ENCODE data around the gene ADAMTS16.

The ADAMTS16 gene

GRCh38 chr5:5250758-5251157 is 110.6 kb downstream of the ADAMTS16 start:
- H3K4me1 ChIP-seq (ENCODE audit: control extremely low read depth in 1 of 4, control insufficient read depth in 4 of 4, insufficient read depth in 4 of 4, low read length in 3 of 4): no peaks in the 10 kb centered on the region
- no peaks in the 10 kb centered on the region for H3K27me3 ChIP-seq (replicated peaks in 2 of 5; ENCODE audit: control insufficient read depth in 4 of 5, insufficient read depth in 5 of 5, low read length in 4 of 5)
- peaks cover 0 to 9% (median 0%) of the 10 kb centered on the region in 5 experiments for H3K9me3 ChIP-seq (ENCODE audit: control extremely low read depth in 1 of 5, control insufficient read depth in 4 of 5, insufficient read depth in 2 of 5, low read depth in 1 of 5, low read length in 4 of 5)
- no peak overlapping the region for H3K4me3 ChIP-seq (ENCODE audit: control insufficient read depth in 1 of 7, extremely low read depth in 1 of 7, insufficient read depth in 4 of 7, low read depth in 2 of 7, low read length in 6 of 7)
- H3K36me3 ChIP-seq (ENCODE audit: control insufficient read depth in 4 of 4, insufficient read depth in 4 of 4, low read length in 3 of 4): no peaks in the 10 kb centered on the region
- ChIA-PET CTCF (no interaction called here), POLR2A (no interaction called here)
- 96% methylated on average over 5 of the region's 6 CpGs for WGBS (ENCODE audit: insufficient coverage)
- no peak for DNase-seq
- no peak overlapping the region for H3K27ac ChIP-seq (ENCODE audit: insufficient read depth in 1 of 2, low read depth in 1 of 2, low read length in 2 of 2, poor library complexity in 1 of 2, severe bottlenecking in 2 of 2)

GRCh38 chr5:5252106-5252505 is 112.0 kb downstream of the ADAMTS16 start:
- 88% methylated on average over 7 of the region's 8 CpGs for WGBS (ENCODE audit: insufficient coverage)
- CTCF ChIA-PET: no interaction called here

GRCh38 chr5:5257353-5257752 is 117.2 kb downstream of the ADAMTS16 start:
- H3K36me3 ChIP-seq (ENCODE audit: control insufficient read depth in 4 of 4, insufficient read depth in 4 of 4, low read length in 3 of 4): no peaks in the 10 kb centered on the region
- CTCF ChIA-PET: no interaction called here
- no peak overlapping the region for H3K27ac ChIP-seq (ENCODE audit: insufficient read depth in 1 of 2, low read depth in 1 of 2, low read length in 2 of 2, poor library complexity in 1 of 2, severe bottlenecking in 2 of 2)
- no peak for DNase-seq
- H3K9me3 ChIP-seq (ENCODE audit: control extremely low read depth in 1 of 5, control insufficient read depth in 4 of 5, insufficient read depth in 2 of 5, low read depth in 1 of 5, low read length in 4 of 5): peaks cover 0 to 11% (median 0%) of the 10 kb centered on the region in 5 experiments
- H3K27me3 ChIP-seq (replicated peaks in 2 of 5; ENCODE audit: control insufficient read depth in 4 of 5, insufficient read depth in 5 of 5, low read length in 4 of 5): no peaks in the 10 kb centered on the region
- 92% methylated on average over 5 of the region's 5 CpGs for WGBS (ENCODE audit: insufficient coverage)
- no peak overlapping the region for H3K4me3 ChIP-seq (ENCODE audit: control insufficient read depth in 1 of 7, extremely low read depth in 1 of 7, insufficient read depth in 4 of 7, low read depth in 2 of 7, low read length in 6 of 7)
- POLR2A ChIA-PET: no interaction called here
- H3K4me1 ChIP-seq (ENCODE audit: control extremely low read depth in 1 of 4, control insufficient read depth in 4 of 4, insufficient read depth in 4 of 4, low read length in 3 of 4): no peaks in the 10 kb centered on the region

More at GRCh38 chr5:5252106-5252505, 112.0 kb downstream of the ADAMTS16 start:
- Histone ChIP-seq H3K27me3 (replicated peaks in 2 of 5; ENCODE audit: control insufficient read depth in 4 of 5, insufficient read depth in 5 of 5, low read length in 4 of 5) (no peaks in the 10 kb centered on the region), H3K27ac (ENCODE audit: insufficient read depth in 1 of 2, low read depth in 1 of 2, low read length in 2 of 2, poor library complexity in 1 of 2, severe bottlenecking in 2 of 2) (no peak overlapping the region), H3K4me1 (ENCODE audit: control extremely low read depth in 1 of 4, control insufficient read depth in 4 of 4, insufficient read depth in 4 of 4, low read length in 3 of 4) (no peaks in the 10 kb centered on the region), H3K36me3 (ENCODE audit: control insufficient read depth in 4 of 4, insufficient read depth in 4 of 4, low read length in 3 of 4) (no peaks in the 10 kb centered on the region), H3K9me3 (ENCODE audit: control extremely low read depth in 1 of 5, control insufficient read depth in 4 of 5, insufficient read depth in 2 of 5, low read depth in 1 of 5, low read length in 4 of 5) (peaks cover 0 to 11% (median 0%) of the 10 kb centered on the region in 5 experiments), H3K4me3 (ENCODE audit: control insufficient read depth in 1 of 7, extremely low read depth in 1 of 7, insufficient read depth in 4 of 7, low read depth in 2 of 7, low read length in 6 of 7) (no peak overlapping the region)
- POLR2A ChIA-PET: no interaction called here
- no peak for DNase-seq

- WGBS (ENCODE audit: insufficient coverage): 100% methylated on average over 1 of the region's 1 CpG
Measured at GRCh38 chr5:5258564-5258963, 118.4 kb downstream of the ADAMTS16 start.

GRCh38 chr5:5264727-5265126 is 124.6 kb downstream of the ADAMTS16 start:
- ChIA-PET POLR2A (no interaction called here), CTCF (no interaction called here)
- Histone ChIP-seq H3K4me3 (ENCODE audit: control insufficient read depth in 1 of 7, extremely low read depth in 1 of 7, insufficient read depth in 4 of 7, low read depth in 2 of 7, low read length in 6 of 7) (no peak overlapping the region), H3K27ac (ENCODE audit: insufficient read depth in 1 of 2, low read depth in 1 of 2, low read length in 2 of 2, poor library complexity in 1 of 2, severe bottlenecking in 2 of 2) (no peak overlapping the region), H3K9me3 (ENCODE audit: control extremely low read depth in 1 of 5, control insufficient read depth in 4 of 5, insufficient read depth in 2 of 5, low read depth in 1 of 5, low read length in 4 of 5) (peaks cover 0 to 3% (median 0%) of the 10 kb centered on the region in 5 experiments), H3K27me3 (replicated peaks in 2 of 5; ENCODE audit: control insufficient read depth in 4 of 5, insufficient read depth in 5 of 5, low read length in 4 of 5) (no peaks in the 10 kb centered on the region), H3K36me3 (ENCODE audit: control insufficient read depth in 4 of 4, insufficient read depth in 4 of 4, low read length in 3 of 4) (no peaks in the 10 kb centered on the region), H3K4me1 (ENCODE audit: control extremely low read depth in 1 of 4, control insufficient read depth in 4 of 4, insufficient read depth in 4 of 4, low read length in 3 of 4) (no peaks in the 10 kb centered on the region)
- no peak for DNase-seq
- 93% methylated on average over 3 of the region's 3 CpGs for WGBS (ENCODE audit: insufficient coverage)

More at GRCh38 chr5:5258564-5258963, 118.4 kb downstream of the ADAMTS16 start:
- ChIA-PET CTCF (no interaction called here), POLR2A (interaction anchor here (0.6 kb wide), 1 partner anchor 30 kb away, joined by 3 read pairs; no protein-coding TSS in a partner anchor)
- H3K27ac ChIP-seq (ENCODE audit: insufficient read depth in 1 of 2, low read depth in 1 of 2, low read length in 2 of 2, poor library complexity in 1 of 2, severe bottlenecking in 2 of 2): no peak overlapping the region
- no peak overlapping the region for H3K4me3 ChIP-seq (ENCODE audit: control insufficient read depth in 1 of 7, extremely low read depth in 1 of 7, insufficient read depth in 4 of 7, low read depth in 2 of 7, low read length in 6 of 7)
- H3K27me3 ChIP-seq (replicated peaks in 2 of 5; ENCODE audit: control insufficient read depth in 4 of 5, insufficient read depth in 5 of 5, low read length in 4 of 5): no peaks in the 10 kb centered on the region
- peaks cover 0 to 11% (median 0%) of the 10 kb centered on the region in 5 experiments for H3K9me3 ChIP-seq (ENCODE audit: control extremely low read depth in 1 of 5, control insufficient read depth in 4 of 5, insufficient read depth in 2 of 5, low read depth in 1 of 5, low read length in 4 of 5)
- DNase-seq: no peak
- H3K4me1 ChIP-seq (ENCODE audit: control extremely low read depth in 1 of 4, control insufficient read depth in 4 of 4, insufficient read depth in 4 of 4, low read length in 3 of 4): no peaks in the 10 kb centered on the region
- H3K36me3 ChIP-seq (ENCODE audit: control insufficient read depth in 4 of 4, insufficient read depth in 4 of 4, low read length in 3 of 4): no peaks in the 10 kb centered on the region

- Histone ChIP-seq H3K36me3 (ENCODE audit: control insufficient read depth in 4 of 4, insufficient read depth in 4 of 4, low read length in 3 of 4) (no peaks in the 10 kb centered on the region), H3K4me1 (ENCODE audit: control extremely low read depth in 1 of 4, control insufficient read depth in 4 of 4, insufficient read depth in 4 of 4, low read length in 3 of 4) (no peaks in the 10 kb centered on the region), H3K27me3 (replicated peaks in 2 of 5; ENCODE audit: control insufficient read depth in 4 of 5, insufficient read depth in 5 of 5, low read length in 4 of 5) (no peaks in the 10 kb centered on the region), H3K9me3 (ENCODE audit: control extremely low read depth in 1 of 5, control insufficient read depth in 4 of 5, insufficient read depth in 2 of 5, low read depth in 1 of 5, low read length in 4 of 5) (peaks cover 0 to 3% (median 0%) of the 10 kb centered on the region in 5 experiments), H3K4me3 (ENCODE audit: control insufficient read depth in 1 of 7, extremely low read depth in 1 of 7, insufficient read depth in 4 of 7, low read depth in 2 of 7, low read length in 6 of 7) (no peak overlapping the region), H3K27ac (ENCODE audit: insufficient read depth in 1 of 2, low read depth in 1 of 2, low read length in 2 of 2, poor library complexity in 1 of 2, severe bottlenecking in 2 of 2) (no peak overlapping the region)
- CTCF ChIA-PET: no interaction called here
- DNase-seq: no peak
- POLR2A ChIA-PET: no interaction called here
- WGBS (ENCODE audit: insufficient coverage): 81% methylated on average over 6 of the region's 6 CpGs
Measured at GRCh38 chr5:5266297-5266696, 126.2 kb downstream of the ADAMTS16 start.

GRCh38 chr5:5270161-5270560 is 130.0 kb downstream of the ADAMTS16 start:
- 92% methylated on average over 5 of the region's 9 CpGs for WGBS (ENCODE audit: insufficient coverage)
- no peak overlapping the region for H3K4me3 ChIP-seq (ENCODE audit: control insufficient read depth in 1 of 7, extremely low read depth in 1 of 7, insufficient read depth in 4 of 7, low read depth in 2 of 7, low read length in 6 of 7)
- ChIA-PET POLR2A (no interaction called here), CTCF (no interaction called here)
- no peaks in the 10 kb centered on the region for H3K4me1 ChIP-seq (ENCODE audit: control extremely low read depth in 1 of 4, control insufficient read depth in 4 of 4, insufficient read depth in 4 of 4, low read length in 3 of 4)
- H3K9me3 ChIP-seq (ENCODE audit: control extremely low read depth in 1 of 5, control insufficient read depth in 4 of 5, insufficient read depth in 2 of 5, low read depth in 1 of 5, low read length in 4 of 5): peaks cover 0 to 3% (median 0%) of the 10 kb centered on the region in 5 experiments
- no peaks in the 10 kb centered on the region for H3K36me3 ChIP-seq (ENCODE audit: control insufficient read depth in 4 of 4, insufficient read depth in 4 of 4, low read length in 3 of 4)
- H3K27me3 ChIP-seq (replicated peaks in 2 of 5; ENCODE audit: control insufficient read depth in 4 of 5, insufficient read depth in 5 of 5, low read length in 4 of 5): no peaks in the 10 kb centered on the region
- no peak for DNase-seq
- no peak overlapping the region for H3K27ac ChIP-seq (ENCODE audit: insufficient read depth in 1 of 2, low read depth in 1 of 2, low read length in 2 of 2, poor library complexity in 1 of 2, severe bottlenecking in 2 of 2)
